Measurements from ENCODE around the gene XRCC4.
"Not testable (repeated sequence)": the region's sequence is repeated elsewhere in the genome, so short reads cannot be mapped to it uniquely, and the experiment has no call there.

The XRCC4 gene

DNA sequence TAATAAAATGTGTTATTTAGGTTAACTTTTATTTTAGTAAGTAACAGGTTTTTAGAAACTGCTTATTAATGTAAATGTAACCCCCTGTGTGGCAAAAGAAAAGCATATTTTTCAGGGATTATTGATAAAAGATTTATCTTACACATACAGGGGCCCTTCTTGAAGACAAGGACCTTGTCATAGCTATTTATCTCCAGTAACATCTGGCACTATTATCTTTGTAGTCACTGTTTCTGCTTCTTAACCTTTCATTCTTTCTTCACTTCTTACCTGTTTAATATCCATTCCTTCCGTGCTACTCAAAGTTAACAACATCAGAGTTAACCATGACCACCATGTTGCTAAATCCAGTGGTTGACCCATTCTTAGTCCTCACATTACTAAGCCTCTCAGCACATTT, 276.4 kb downstream of the XRCC4 start:
- DNase-seq (ENCODE audit: low spot score), result no peak

GRCh38 chr5:83354958-83355357, 277.6 kb downstream of the XRCC4 start:
- no peak for DNase-seq (ENCODE audit: low spot score)

DNA sequence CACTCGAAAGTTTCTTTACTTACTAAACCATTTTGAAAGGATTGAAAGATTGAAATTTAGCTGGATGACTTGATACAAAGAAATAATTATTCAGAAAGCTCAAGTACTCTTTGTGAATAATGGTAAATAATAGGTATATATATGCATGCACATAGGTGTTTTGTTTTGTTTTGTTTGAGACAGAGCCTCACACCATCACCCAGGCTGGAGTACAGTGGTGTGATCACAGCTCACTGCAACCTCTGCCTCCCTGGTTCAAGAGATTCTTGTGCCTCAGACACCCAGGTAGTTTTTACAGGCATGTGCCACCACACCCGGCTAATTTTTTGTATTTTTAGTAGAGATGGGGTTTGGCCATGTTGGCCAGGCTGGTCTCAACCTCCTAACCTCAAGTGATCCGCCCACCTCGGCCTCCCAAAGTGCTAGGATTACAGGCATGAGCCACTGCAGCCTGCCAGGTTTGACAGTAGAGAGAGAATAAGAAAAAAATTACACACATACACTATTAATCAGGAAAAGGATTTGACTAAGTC, 278.2 kb downstream of the XRCC4 start:
- DNase-seq (ENCODE audit: low spot score), result not testable (repeated sequence)

DNA sequence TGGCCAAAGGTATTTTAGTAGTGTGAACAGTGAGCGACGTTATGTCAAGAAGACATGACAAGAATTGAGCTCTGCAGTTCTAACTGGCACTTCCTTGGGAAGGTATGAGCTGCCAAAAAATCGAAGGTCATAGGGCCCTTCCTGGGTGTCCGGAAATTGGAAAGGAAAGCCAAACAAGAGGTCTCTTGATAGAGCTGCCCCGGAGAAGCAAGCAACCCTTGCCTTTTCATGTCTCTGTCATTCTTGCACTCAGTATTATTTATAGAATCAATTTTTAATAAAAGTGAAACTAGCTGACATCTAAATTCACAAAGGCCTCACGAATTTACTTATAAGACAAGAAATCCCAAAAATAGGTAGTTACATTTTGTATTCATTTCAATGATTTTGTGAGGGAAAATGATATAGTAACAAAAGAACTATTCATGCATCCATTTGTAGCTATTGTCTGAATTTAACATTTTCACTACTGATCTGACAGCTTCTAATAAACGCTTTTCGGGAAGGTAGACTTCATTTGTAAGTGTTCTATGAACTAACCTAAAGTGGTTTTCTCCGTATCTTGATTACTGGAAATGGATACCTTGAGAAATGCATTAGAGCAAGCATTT, 280.4 kb downstream of the XRCC4 start:
- DNase-seq (ENCODE audit: low spot score), result no peak

GRCh38 chr5:83360573-83360972, 283.2 kb downstream of the XRCC4 start:
- no peak for DNase-seq (ENCODE audit: low spot score)

DNA sequence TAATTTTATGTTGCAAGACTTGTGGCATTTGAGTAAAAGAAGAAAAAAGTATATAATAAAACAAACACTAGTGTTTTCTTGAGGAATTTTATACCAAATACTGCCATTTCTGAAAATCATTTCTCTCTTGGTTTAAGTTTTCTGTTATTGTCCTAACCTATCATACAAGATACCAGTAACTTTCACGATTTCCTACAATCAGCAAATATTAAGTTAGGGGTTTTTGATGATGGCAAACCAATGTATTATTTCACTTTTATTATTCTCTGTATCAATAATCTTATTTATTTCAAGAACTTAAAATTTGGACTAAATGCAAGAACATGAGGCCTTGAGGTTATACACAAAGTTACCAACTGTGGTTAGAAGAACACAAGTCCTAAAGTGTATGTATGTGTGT, 285.2 kb downstream of the XRCC4 start:
- DNase-seq (ENCODE audit: low spot score), result no peak

GRCh38 chr5:83363111-83363885, 286.0 kb downstream of the XRCC4 start:
- DNase-seq (ENCODE audit: low spot score), result no peak

GRCh38 chr5:83363886-83364275, 286.5 kb downstream of the XRCC4 start:
- no peak for DNase-seq (ENCODE audit: low spot score)

DNA sequence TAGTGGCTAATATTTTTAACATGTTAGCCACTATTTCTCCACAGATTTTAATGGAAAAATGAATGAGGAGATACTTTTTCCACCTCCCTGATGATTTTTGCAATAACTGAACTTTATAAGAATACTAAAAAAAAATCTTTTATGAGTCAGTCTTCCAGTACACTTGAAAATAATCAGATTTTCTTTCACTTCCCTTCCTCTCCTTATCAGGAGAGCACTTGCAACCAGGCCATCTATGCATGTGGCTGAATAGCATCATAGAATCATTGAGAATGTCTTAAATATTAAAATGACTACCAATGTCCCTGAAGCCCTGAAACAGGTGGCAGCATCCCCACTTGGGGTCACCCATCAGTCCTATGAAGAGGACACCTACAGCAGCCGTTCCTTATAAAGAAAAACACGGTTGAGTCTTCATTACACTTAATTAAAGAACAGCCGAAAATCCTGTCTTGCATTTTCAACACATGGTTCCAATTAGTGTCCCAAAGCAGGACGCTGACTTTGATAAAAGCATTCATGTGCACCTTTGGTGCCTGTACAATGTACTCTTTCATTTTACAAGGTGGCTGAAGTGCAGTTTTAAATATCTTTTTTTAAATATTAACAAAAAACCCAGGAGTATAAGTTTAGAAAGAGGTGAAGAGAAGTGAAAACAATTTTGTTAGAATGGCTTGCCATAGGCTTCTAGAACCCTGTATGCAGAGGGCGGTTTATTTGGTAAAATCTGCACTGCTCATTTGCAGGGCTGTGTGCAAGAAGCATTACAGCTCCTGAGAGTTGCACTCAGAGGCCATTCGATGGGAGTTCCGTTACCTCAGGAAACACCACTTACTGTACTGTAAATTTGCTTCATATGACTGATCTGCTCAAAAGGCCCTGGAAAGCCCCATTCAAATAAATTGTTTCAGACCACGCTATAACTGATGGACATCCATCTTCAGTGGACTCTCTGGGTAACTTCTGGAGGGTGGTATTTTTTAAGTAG, 287.3 kb downstream of the XRCC4 start:
- DNase-seq (ENCODE audit: low spot score), result no peak

DNA sequence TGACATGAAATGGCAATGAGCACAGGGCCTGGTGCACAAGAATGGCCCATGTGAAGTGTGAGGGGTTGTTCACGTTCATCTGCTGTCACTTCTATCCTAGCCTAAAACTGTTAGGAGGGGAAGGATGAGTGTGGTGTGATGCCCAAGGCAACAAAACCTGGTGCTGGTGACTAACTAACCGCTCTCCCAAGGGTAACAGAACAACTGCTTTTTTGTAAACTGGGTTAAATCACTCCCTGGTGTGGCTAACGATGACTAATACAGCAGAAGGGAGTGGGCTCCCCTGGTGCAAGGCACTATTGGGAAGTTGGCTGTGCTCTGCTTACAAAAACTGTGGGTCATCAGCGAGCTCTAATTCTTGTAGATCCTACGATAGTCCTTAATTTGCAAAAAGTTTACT, 291.0 kb downstream of the XRCC4 start:
- DNase-seq (ENCODE audit: low spot score), result no peak

DNA sequence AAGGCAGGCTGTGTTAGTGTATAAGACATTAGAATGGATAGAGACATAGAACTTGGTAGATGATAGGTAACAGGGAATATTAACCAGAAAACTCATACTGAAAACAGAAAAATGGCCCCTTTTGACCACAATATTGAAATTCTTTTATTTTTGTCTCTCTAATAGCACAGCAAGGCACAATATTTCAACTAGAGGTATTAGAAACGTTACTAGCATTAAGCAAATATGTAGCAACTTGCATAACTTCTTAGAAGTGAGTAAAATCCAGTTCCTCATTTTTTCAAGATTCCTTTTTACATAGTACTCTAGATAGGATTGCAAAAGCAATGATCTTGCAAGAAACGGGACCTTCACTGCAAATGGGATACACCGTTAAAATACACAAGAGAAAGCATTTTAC, 291.5 kb downstream of the XRCC4 start:
- no peak for DNase-seq (ENCODE audit: low spot score)

DNA sequence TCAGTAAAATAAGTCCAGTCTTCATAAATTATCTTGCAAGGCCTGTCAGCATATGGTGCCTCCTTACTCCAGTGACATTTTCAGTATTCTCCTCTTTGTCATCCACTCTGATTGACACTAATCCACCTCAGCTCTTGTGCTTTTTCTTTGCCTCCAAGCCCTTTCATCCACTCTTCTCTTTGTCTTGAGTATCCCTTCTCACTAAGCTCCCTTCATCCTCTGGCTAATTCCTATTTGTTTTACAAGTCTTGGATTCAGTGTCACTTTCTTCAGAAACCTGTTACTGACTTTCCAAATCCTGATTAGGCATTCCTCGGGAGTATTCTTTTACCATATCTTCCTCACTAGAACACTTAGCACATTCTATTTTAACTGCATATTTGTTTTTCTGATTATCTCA, 293.6 kb downstream of the XRCC4 start:
- no peak for DNase-seq (ENCODE audit: low spot score)

- DNase-seq (ENCODE audit: low spot score), result no peak
These were observed 294.4 kb downstream of the XRCC4 start for GRCh38 chr5:83371726-83372125.

DNA sequence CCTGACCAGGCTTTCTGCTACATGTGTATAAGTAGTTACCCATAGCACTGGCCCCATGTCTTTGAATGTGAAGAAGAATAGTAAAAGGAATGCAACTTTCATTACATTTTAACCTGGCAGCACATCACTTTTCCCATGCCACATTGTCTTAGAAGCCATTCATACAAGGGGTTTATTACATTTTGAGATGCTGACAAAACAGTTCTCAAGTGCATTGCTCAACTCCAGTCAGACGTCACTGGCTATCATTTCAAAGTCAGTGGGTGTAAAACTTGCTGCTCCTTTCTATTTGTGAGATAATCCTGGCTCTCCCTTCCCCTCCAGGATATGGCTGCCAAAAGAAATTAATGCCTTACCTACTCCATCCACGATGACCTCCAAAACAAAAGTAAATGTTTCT, 297.2 kb downstream of the XRCC4 start:
- no peak for DNase-seq (ENCODE audit: low spot score)

DNA sequence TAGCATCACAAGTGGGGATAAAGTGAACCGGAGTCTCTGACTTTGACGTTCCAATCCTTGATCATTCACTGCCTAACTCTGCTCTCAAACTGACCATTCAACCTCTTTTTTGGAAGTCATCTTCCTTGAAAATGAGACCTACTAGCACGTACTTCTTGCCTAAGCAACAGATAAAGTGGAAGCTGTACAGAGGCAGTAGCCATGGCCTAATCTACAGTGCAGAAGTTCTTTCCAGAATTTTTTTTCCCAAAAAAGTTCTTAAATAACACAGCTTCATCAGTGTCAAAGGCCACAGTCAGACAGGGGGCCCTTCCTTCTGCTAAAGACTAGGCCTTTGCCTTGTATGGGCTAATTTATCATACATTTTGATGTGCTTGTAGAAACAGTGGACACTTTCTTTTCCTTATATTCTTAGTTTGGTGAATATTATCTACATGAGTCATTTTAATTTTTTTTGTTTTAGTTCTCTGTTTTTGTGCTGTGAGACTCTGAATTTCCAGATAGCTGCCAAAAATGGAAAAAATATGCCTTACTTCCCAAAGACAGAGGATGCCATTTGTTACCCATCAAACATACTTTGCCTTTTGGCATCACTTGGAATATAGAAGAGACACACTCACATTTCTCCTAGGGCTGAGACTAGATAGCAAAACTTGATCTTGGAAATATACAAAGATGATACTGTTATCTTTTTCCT, 297.9 kb downstream of the XRCC4 start:
- no peak for DNase-seq (ENCODE audit: low spot score)

- DNase-seq (ENCODE audit: low spot score), result no peak
These were observed 299.1 kb downstream of the XRCC4 start for GRCh38 chr5:83376461-83376860.

DNA sequence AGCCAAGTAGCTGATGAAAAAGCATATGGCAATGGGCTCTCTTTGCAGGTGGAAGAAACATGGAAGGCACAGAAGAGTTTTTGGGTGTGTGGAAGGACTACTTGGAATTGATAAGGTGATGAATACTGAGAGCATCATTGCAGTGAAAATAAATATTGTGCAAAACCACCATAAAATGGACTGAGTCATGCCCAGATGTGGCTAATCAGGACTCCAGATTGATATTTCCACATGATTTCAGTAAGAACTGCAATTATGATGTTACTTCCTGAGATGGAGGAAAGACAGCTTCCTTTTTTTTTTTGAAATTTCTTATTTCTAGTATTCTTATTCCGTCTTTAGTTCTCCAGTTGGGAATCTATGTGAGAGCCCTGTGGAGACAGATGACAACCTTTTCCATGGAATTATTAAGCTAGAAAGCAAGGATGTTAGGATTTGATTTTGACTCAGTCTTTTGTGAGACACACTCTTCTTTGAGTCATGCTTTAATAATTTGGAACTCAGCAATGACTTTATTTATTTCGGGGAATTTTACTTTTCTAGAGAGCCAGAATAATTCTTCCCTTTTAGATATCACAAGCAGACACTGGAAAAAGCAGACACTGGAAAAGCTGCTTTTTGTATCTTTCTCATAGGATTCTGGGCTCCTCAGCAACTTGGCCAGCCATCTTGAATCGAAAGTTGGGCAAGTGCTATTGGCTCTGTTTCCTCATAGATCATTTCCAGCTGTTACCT, 300.0 kb downstream of the XRCC4 start:
- no peak for DNase-seq (ENCODE audit: low spot score)

- no peak for DNase-seq (ENCODE audit: low spot score)
These were observed 301.4 kb downstream of the XRCC4 start for GRCh38 chr5:83378624-83379289.

- DNase-seq (ENCODE audit: low spot score), result no peak
These were observed 308.5 kb downstream of the XRCC4 start for GRCh38 chr5:83385812-83386211.

DNA sequence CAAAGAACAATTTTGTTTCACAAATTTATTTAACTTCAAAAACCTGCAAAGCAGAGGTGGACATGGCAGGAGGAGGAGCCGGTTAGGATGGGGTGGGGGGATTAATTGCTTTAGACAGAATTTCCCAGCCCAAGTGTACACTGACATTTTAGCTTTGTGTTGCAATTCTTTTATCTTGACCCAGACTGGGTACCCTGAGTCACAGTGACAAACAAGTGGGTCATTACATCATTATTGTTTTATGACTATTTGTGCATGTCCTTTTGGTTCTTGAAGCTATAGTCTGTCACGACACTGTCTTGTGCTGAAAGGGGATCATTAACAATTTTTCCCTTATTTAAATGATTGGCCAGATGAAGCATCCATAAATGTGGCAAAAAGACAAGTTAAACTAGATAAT, 309.7 kb downstream of the XRCC4 start:
- peak; percentile 10 for DNase-seq (ENCODE audit: low spot score)

DNA sequence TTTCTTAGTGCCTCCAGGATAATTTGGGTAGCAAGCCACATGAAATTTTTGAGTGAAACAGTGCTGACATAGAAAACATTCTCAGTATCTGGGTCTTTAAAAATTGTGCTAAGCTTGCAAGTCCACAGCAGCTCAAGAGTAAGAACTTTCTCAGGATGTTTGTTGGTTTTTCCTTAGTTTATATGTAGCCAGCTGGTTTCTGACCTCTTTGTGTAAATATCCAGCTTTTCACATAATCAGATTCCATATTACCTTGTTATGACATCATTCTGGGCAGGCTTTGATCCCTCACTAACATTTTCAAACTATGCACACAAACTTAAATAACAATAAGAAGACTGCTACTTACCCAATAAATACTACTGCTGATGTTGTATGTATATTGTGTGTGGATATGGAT, 311.3 kb downstream of the XRCC4 start:
- DNase-seq (ENCODE audit: low spot score), result no peak

Data from HuH-7 (cell line).